ENCODE measurements around the gene AGBL1. TPM values are rescaled to one million over a fixed set of nuclear protein-coding genes. Genes with fewer than 3 reads are reported as not detected.

Gene AGBL1
- total RNA-seq, 1 experiment from 2014 or later, result not detected

DNA sequence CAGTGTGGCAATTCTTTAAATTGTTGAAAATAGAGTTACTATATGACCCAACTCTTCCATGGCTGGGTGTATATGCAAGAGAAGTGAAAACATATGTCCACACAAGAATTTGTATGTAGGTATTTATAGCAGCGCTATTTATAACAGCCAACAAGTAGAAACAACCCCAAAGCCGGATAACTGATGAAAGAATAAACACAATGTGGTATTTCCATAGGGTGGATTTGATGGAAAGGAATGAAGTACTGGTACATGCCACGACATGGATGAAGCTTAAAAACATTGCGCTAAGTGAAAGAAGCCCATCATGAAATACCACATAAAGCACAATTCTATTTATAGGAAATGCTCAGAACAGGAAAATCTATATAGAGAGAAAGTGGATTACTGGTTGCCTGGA is 554.5 kb downstream of the AGBL1 start:
- no peak overlapping the region for H3K4me3 Mint-ChIP-seq
- no peak overlapping the region for H3K27ac ChIP-seq (ENCODE audit: insufficient read length, low read depth, low read length)
- no peak overlapping the region for H3T11ph ChIP-seq (ENCODE audit: low read length)
- H3K56ac ChIP-seq (ENCODE audit: insufficient read length, low read depth, low read length), result no peak overlapping the region
- no CpG with 5 or more reads among the region's 4 CpGs for WGBS (ENCODE audit: extremely low coverage, insufficient read length, low lambda C conversion rate)
- no peak overlapping the region for H2BK15ac ChIP-seq (ENCODE audit: low read depth, low read length)
- H3K79me1 ChIP-seq (ENCODE audit: insufficient read depth, low read depth, low read length, poor library complexity, severe bottlenecking), result no peaks in the 10 kb centered on the region
- H3K23me2 ChIP-seq (ENCODE audit: insufficient read length, low read depth, low read length, poor library complexity, severe bottlenecking), result no peaks in the 10 kb centered on the region
- no peaks in the 10 kb centered on the region for H3K9me3 Mint-ChIP-seq
- H4K8ac ChIP-seq (replicated peaks; ENCODE audit: insufficient read length, low read depth, low read length), result no peak overlapping the region
- no peak overlapping the region for H3K9ac ChIP-seq (ENCODE audit: extremely low read depth, insufficient read length, low read length)
- no peak overlapping the region for H4K91ac ChIP-seq (ENCODE audit: insufficient read length, low read depth, low read length)
- H4K20me1 ChIP-seq (ENCODE audit: control insufficient read depth, insufficient read depth, insufficient read length), result no peaks in the 10 kb centered on the region
- no peaks in the 10 kb centered on the region for H3K79me2 ChIP-seq (ENCODE audit: insufficient read depth, low read length)
- H2BK120ac ChIP-seq (ENCODE audit: low read depth, low read length, poor library complexity, severe bottlenecking), result no peak overlapping the region
- no peak for DNase-seq
- no peak overlapping the region for H2AFZ ChIP-seq (ENCODE audit: low read length)
- no peak overlapping the region for H3K18ac ChIP-seq (ENCODE audit: insufficient read length, low read depth, low read length)
- peaks cover 2 to 6% of the 10 kb centered on the region in 2 experiments; a peak in 2 of 4 replicates for H3K4me1 Mint-ChIP-seq
- H3K27me3 Mint-ChIP-seq (ENCODE audit: low read depth), result no peaks in the 10 kb centered on the region
- H3K4me1 ChIP-seq (ENCODE audit: insufficient read depth, low read length), result no peaks in the 10 kb centered on the region
- H3K36me3 Mint-ChIP-seq (ENCODE audit: insufficient read depth in 1 of 3, low read depth in 3 of 3), result no peaks in the 10 kb centered on the region; a peak in 1 of 7 replicates
- no peaks in the 10 kb centered on the region for H3K9me3 ChIP-seq (ENCODE audit: control insufficient read depth, low read depth, low read length)
- H3K27me3 ChIP-seq (ENCODE audit: insufficient read depth, low read length), result no peaks in the 10 kb centered on the region
- no peak overlapping the region for H3K4ac ChIP-seq (ENCODE audit: low read depth, low read length)
- no peak overlapping the region for H3K23ac ChIP-seq (ENCODE audit: insufficient read length, low read depth, low read length)
- no peak overlapping the region for H3K27ac Mint-ChIP-seq
- no peak overlapping the region for H2BK20ac ChIP-seq (ENCODE audit: low read depth, low read length, poor library complexity, severe bottlenecking)
- TF ChIP-seq, protein P1, sequence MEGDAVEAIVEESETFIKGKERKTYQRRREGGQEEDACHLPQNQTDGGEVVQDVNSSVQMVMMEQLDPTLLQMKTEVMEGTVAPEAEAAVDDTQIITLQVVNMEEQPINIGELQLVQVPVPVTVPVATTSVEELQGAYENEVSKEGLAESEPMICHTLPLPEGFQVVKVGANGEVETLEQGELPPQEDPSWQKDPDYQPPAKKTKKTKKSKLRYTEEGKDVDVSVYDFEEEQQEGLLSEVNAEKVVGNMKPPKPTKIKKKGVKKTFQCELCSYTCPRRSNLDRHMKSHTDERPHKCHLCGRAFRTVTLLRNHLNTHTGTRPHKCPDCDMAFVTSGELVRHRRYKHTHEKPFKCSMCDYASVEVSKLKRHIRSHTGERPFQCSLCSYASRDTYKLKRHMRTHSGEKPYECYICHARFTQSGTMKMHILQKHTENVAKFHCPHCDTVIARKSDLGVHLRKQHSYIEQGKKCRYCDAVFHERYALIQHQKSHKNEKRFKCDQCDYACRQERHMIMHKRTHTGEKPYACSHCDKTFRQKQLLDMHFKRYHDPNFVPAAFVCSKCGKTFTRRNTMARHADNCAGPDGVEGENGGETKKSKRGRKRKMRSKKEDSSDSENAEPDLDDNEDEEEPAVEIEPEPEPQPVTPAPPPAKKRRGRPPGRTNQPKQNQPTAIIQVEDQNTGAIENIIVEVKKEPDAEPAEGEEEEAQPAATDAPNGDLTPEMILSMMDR (conservative IDR thresholded peaks at IDR 0.05), result no peak
- no peak overlapping the region for H2BK12ac ChIP-seq (ENCODE audit: insufficient read length, low read depth, low read length)
- no peak overlapping the region for H2BK5ac ChIP-seq (ENCODE audit: insufficient read length, low read length)
- no peak overlapping the region for H4K5ac ChIP-seq (ENCODE audit: insufficient read length, low read depth, low read length)
- H3K14ac ChIP-seq (ENCODE audit: insufficient read depth, low read length), result no peak overlapping the region
- no peak overlapping the region for H2AK5ac ChIP-seq (ENCODE audit: insufficient read length, low read length)
- no peak overlapping the region for H3K4me2 ChIP-seq (ENCODE audit: insufficient read depth, insufficient read length, low read length)

Measured in H9 (cell line).